ENCODE results near the gene UBE3D.

Gene UBE3D

DNA sequence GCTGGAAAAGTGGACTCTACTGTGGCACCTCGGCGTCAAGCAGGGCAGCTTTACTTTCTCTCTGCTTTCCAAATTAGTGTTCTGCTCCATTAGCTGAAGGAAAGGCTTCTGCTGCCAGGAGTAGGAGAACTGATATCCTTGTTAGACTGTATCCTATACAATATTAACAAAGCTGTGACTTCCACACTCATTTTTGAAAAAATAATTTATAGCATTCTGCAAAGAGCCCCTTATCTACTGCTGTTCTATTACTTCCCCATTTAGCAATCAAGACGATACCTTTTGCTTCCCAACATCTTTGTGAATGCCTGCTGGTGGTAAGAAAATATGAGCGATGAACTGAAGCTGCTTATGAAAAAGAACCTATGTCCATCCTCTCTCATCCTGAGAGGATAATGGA lies 151.1 kb downstream of the UBE3D start:
- Histone ChIP-seq H3K9ac (ENCODE audit: low read length in 2 of 2) (no peak overlapping the region), H3K4me3 (ENCODE audit: low read length in 2 of 2) (no peak overlapping the region), H3K27ac (ENCODE audit: low read length) (no peak overlapping the region), H3K4me1 (ENCODE audit: control insufficient read depth, insufficient read depth, low read length) (no peaks in the 10 kb centered on the region), H3K36me3 (ENCODE audit: control insufficient read depth in 2 of 2, insufficient read depth in 2 of 2, low read length in 2 of 2) (no peaks in the 10 kb centered on the region), H3K9me3 (ENCODE audit: control insufficient read depth in 2 of 2, low read length in 2 of 2) (no peaks in the 10 kb centered on the region), H3K27me3 (ENCODE audit: control insufficient read depth in 1 of 2, insufficient read depth in 2 of 2, low read length in 2 of 2) (no peaks in the 10 kb centered on the region)

DNA sequence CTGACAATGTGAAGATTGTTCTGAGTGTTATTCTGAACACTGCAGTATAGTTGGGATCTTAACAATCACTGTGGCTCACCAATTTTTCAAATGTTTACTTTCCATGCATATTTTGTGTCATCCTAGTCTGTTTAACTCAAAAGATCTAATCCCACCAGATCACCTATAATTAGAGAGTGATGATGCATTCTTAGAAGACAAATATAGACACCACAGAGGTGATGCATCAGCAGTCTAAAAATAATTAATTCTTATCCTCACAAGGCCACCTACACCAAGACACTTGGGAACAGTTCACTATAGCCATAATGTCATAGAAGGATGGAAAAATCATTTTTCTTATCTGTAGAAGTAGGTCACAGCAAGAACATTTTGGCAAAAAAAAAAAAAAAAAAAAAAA lies 154.8 kb downstream of the UBE3D start:
- Histone ChIP-seq H3K9ac (ENCODE audit: low read length in 2 of 2) (no peak overlapping the region), H3K4me3 (ENCODE audit: low read length in 2 of 2) (no peak overlapping the region), H3K27ac (ENCODE audit: low read length) (no peak overlapping the region), H3K27me3 (ENCODE audit: control insufficient read depth in 1 of 2, insufficient read depth in 2 of 2, low read length in 2 of 2) (no peaks in the 10 kb centered on the region), H3K9me3 (ENCODE audit: control insufficient read depth in 2 of 2, low read length in 2 of 2) (no peaks in the 10 kb centered on the region), H3K36me3 (ENCODE audit: control insufficient read depth in 2 of 2, insufficient read depth in 2 of 2, low read length in 2 of 2) (no peaks in the 10 kb centered on the region), H3K4me1 (ENCODE audit: control insufficient read depth, insufficient read depth, low read length) (no peaks in the 10 kb centered on the region)

DNA sequence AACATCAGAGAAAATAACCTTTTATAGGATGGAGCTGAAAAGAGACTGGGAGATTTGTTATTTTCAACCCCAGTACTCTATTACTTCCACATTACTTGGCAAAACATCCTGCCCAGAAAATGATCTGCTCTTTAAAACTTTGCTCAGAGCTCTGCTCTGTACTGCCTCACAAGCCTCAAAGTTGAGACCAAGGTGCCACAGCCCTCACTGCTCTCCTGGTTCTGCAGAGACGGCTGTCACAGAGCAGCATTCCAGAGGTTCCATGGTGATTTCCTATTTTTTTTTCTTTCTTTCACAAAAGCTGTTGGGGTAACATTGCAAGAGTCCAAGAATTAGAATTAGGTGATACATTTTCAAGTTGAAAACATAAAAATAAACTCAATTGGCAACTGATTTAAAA lies 155.2 kb downstream of the UBE3D start:
- Histone ChIP-seq H3K4me3 (ENCODE audit: low read length in 2 of 2) (no peak overlapping the region), H3K4me1 (ENCODE audit: control insufficient read depth, insufficient read depth, low read length) (no peaks in the 10 kb centered on the region), H3K36me3 (ENCODE audit: control insufficient read depth in 2 of 2, insufficient read depth in 2 of 2, low read length in 2 of 2) (no peaks in the 10 kb centered on the region), H3K27ac (ENCODE audit: low read length) (no peak overlapping the region), H3K27me3 (ENCODE audit: control insufficient read depth in 1 of 2, insufficient read depth in 2 of 2, low read length in 2 of 2) (no peaks in the 10 kb centered on the region), H3K9ac (ENCODE audit: low read length in 2 of 2) (no peak overlapping the region), H3K9me3 (ENCODE audit: control insufficient read depth in 2 of 2, low read length in 2 of 2) (no peaks in the 10 kb centered on the region)

DNA sequence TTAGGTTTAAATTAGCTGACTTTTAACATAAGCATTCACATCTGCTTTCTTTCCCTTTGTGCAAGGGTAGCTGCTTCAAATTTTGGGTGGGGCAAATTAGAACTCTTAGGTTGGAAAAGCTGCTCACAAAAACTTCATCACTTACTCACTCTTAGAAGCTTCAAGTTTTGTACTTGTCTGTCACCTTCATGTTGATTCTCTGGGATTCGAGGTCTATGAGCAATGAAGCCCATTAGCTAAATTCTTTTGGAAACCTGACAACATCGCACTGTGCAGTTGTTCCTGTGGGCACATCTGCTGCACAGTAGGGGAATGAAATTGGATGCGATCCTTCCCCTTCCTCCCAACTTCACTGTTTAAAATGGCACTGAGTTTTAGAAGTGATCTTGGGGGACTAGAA lies 156.1 kb downstream of the UBE3D start:
- H3K9ac ChIP-seq (ENCODE audit: low read length in 2 of 2) = no peak overlapping the region
- H3K4me1 ChIP-seq (ENCODE audit: control insufficient read depth, insufficient read depth, low read length) = no peaks in the 10 kb centered on the region
- no peak overlapping the region for H3K27ac ChIP-seq (ENCODE audit: low read length)
- H3K9me3 ChIP-seq (ENCODE audit: control insufficient read depth in 2 of 2, low read length in 2 of 2) = no peaks in the 10 kb centered on the region
- H3K36me3 ChIP-seq (ENCODE audit: control insufficient read depth in 2 of 2, insufficient read depth in 2 of 2, low read length in 2 of 2) = no peaks in the 10 kb centered on the region
- H3K27me3 ChIP-seq (ENCODE audit: control insufficient read depth in 1 of 2, insufficient read depth in 2 of 2, low read length in 2 of 2) = no peaks in the 10 kb centered on the region
- H3K4me3 ChIP-seq (ENCODE audit: low read length in 2 of 2) = no peak overlapping the region

DNA sequence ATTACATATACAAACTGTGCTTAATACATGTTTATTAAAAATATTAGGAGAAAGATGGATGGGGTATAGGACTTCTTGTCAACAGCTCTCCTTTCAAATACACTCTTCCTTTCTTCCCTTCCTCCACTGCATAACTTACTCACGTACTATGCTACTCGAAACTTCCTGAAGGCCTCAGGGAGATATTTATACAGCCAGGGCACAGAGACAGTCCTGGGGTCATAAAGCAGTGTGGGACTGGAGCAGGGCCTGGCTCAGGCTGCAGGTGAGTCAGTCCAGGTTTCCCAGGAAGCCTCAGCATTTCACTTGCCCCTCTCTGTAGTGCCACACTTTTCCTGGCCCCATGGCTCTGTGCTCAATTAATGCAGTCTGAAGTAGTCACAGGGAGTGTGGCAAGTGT lies 157.0 kb downstream of the UBE3D start:
- Histone ChIP-seq H3K27me3 (ENCODE audit: control insufficient read depth in 1 of 2, insufficient read depth in 2 of 2, low read length in 2 of 2) (no peaks in the 10 kb centered on the region), H3K4me1 (ENCODE audit: control insufficient read depth, insufficient read depth, low read length) (no peaks in the 10 kb centered on the region), H3K9me3 (ENCODE audit: control insufficient read depth in 2 of 2, low read length in 2 of 2) (no peaks in the 10 kb centered on the region), H3K9ac (ENCODE audit: low read length in 2 of 2) (no peak overlapping the region), H3K4me3 (ENCODE audit: low read length in 2 of 2) (no peak overlapping the region), H3K36me3 (ENCODE audit: control insufficient read depth in 2 of 2, insufficient read depth in 2 of 2, low read length in 2 of 2) (no peaks in the 10 kb centered on the region), H3K27ac (ENCODE audit: low read length) (no peak overlapping the region)

DNA sequence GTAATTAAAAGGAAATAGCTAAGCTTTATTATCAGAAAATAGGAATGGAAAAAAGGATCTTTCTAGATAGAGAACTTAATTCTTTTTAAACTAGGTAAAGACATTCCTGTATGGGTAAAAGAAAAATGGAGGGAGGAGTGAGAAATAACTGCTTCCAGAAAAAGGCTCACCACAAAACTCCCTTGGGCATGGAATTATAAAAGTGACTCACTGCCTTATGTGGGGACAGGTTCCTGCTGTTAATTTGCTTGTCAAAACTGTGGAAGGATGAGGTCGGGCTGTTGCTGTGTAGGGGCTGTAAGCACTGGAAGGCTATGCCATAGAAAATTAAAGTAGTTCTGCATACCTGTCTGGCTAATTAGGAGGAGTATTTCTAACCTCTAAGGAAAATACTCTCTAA lies 158.7 kb downstream of the UBE3D start:
- no peak overlapping the region for H3K9ac ChIP-seq (ENCODE audit: low read length in 2 of 2)
- no peak overlapping the region for H3K4me3 ChIP-seq (ENCODE audit: low read length in 2 of 2)
- H3K9me3 ChIP-seq (ENCODE audit: control insufficient read depth in 2 of 2, low read length in 2 of 2) = no peaks in the 10 kb centered on the region
- no peak overlapping the region for H3K27ac ChIP-seq (ENCODE audit: low read length)
- H3K27me3 ChIP-seq (ENCODE audit: control insufficient read depth in 1 of 2, insufficient read depth in 2 of 2, low read length in 2 of 2) = no peaks in the 10 kb centered on the region
- no peaks in the 10 kb centered on the region for H3K4me1 ChIP-seq (ENCODE audit: control insufficient read depth, insufficient read depth, low read length)
- no peaks in the 10 kb centered on the region for H3K36me3 ChIP-seq (ENCODE audit: control insufficient read depth in 2 of 2, insufficient read depth in 2 of 2, low read length in 2 of 2)

DNA sequence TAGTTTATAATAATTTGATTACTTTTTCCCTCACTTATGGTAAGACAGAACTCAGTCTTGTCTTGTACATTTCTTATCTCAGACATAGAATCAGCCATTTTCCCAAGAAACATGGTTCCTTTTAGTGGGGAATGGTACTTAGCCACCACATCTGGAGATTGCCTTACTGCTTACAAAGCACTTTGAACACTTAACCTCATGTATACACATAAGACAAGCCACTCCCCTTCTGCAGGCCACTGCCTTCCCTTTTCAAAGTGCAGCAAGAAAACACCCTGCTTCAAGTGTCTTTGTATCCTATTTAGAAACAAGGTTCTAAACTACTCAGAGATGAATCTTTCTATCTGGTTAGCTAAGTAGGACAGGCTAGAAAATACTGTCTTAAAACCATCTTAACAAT lies 159.2 kb downstream of the UBE3D start:
- no peak overlapping the region for H3K27ac ChIP-seq (ENCODE audit: low read length)
- no peaks in the 10 kb centered on the region for H3K36me3 ChIP-seq (ENCODE audit: control insufficient read depth in 2 of 2, insufficient read depth in 2 of 2, low read length in 2 of 2)
- no peak overlapping the region for H3K9ac ChIP-seq (ENCODE audit: low read length in 2 of 2)
- no peaks in the 10 kb centered on the region for H3K4me1 ChIP-seq (ENCODE audit: control insufficient read depth, insufficient read depth, low read length)
- H3K9me3 ChIP-seq (ENCODE audit: control insufficient read depth in 2 of 2, low read length in 2 of 2) = no peaks in the 10 kb centered on the region
- H3K27me3 ChIP-seq (ENCODE audit: control insufficient read depth in 1 of 2, insufficient read depth in 2 of 2, low read length in 2 of 2) = no peaks in the 10 kb centered on the region
- H3K4me3 ChIP-seq (ENCODE audit: low read length in 2 of 2) = no peak overlapping the region

DNA sequence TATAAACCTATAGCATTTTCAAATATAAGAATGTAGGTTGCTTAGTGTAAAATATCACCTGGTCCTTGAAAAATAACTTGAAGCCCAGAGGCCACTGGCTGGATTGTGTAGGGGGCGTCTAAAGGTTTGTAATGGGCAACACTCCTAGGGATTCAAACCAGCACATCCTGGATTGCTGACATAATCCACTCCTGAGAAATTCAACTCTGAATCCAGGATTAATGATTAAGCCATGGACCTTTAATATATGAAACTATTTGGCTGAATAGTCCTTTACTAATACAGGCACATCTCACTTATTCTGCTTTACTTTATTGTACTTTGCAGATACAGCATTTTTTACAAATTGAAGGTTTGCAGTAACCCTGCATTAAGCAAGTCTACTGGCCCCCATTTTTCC lies 160.8 kb downstream of the UBE3D start:
- Histone ChIP-seq H3K27me3 (ENCODE audit: control insufficient read depth in 1 of 2, insufficient read depth in 2 of 2, low read length in 2 of 2) (no peaks in the 10 kb centered on the region), H3K9me3 (ENCODE audit: control insufficient read depth in 2 of 2, low read length in 2 of 2) (no peaks in the 10 kb centered on the region), H3K36me3 (ENCODE audit: control insufficient read depth in 2 of 2, insufficient read depth in 2 of 2, low read length in 2 of 2) (no peaks in the 10 kb centered on the region)

DNA sequence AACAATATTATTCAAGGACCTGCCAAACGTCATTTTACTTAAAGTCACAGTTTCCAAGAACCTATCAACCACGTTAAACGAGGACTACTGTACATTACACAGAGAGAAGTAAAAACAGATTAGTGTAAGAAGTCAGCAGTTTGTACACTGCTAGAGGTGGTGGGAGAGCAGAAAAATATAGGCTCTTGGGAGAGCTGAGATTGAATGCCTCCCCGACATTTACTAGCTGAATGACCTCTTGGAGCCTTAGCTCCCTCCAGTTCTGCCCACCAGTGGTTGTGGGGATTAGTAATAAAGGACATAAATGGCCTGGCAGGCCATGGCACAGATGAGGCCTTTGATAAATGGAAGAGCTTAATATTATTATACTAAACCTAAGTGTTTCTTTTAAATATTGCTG lies 161.4 kb downstream of the UBE3D start:
- H3K4me1 ChIP-seq (ENCODE audit: control insufficient read depth, insufficient read depth, low read length) = no peaks in the 10 kb centered on the region
- no peak overlapping the region for H3K9ac ChIP-seq (ENCODE audit: low read length in 2 of 2)
- no peak overlapping the region for H3K27ac ChIP-seq (ENCODE audit: low read length)
- no peak overlapping the region for H3K4me3 ChIP-seq (ENCODE audit: low read length in 2 of 2)
- H3K36me3 ChIP-seq (ENCODE audit: control insufficient read depth in 2 of 2, insufficient read depth in 2 of 2, low read length in 2 of 2) = no peaks in the 10 kb centered on the region
- no peaks in the 10 kb centered on the region for H3K27me3 ChIP-seq (ENCODE audit: control insufficient read depth in 1 of 2, insufficient read depth in 2 of 2, low read length in 2 of 2)
- no peaks in the 10 kb centered on the region for H3K9me3 ChIP-seq (ENCODE audit: control insufficient read depth in 2 of 2, low read length in 2 of 2)

More for the DNA sequence above, 160.8 kb downstream of the UBE3D start:
- H3K9ac ChIP-seq (ENCODE audit: low read length in 2 of 2) = no peak overlapping the region
- H3K4me3 ChIP-seq (ENCODE audit: low read length in 2 of 2) = no peak overlapping the region
- no peaks in the 10 kb centered on the region for H3K4me1 ChIP-seq (ENCODE audit: control insufficient read depth, insufficient read depth, low read length)
- H3K27ac ChIP-seq (ENCODE audit: low read length) = no peak overlapping the region

DNA sequence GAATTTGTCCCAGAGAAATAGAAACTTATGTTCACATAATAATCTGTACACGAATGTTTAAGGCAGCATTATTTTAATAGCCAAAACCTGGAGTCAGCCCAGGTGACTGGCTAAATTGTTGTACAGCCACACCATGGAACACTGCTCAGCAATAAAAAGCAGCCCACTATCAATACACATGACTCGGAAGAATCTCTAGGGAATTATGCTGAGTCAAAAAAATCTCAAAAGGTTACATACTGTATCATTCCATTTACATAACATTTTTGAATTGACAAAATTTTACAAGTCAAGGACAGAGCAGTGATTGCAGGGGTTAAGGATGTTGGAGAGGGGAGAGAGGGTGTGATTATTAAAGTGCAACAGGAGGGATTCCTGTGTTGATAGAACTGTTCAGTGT lies 163.4 kb downstream of the UBE3D start:
- no peak overlapping the region for H3K27ac ChIP-seq (ENCODE audit: low read length)
- no peak overlapping the region for H3K4me3 ChIP-seq (ENCODE audit: low read length in 2 of 2)
- no peak overlapping the region for H3K9ac ChIP-seq (ENCODE audit: low read length in 2 of 2)
- H3K4me1 ChIP-seq (ENCODE audit: control insufficient read depth, insufficient read depth, low read length) = no peaks in the 10 kb centered on the region
- H3K27me3 ChIP-seq (ENCODE audit: control insufficient read depth in 1 of 2, insufficient read depth in 2 of 2, low read length in 2 of 2) = no peaks in the 10 kb centered on the region
- H3K36me3 ChIP-seq (ENCODE audit: control insufficient read depth in 2 of 2, insufficient read depth in 2 of 2, low read length in 2 of 2) = no peaks in the 10 kb centered on the region
- no peaks in the 10 kb centered on the region for H3K9me3 ChIP-seq (ENCODE audit: control insufficient read depth in 2 of 2, low read length in 2 of 2)

DNA sequence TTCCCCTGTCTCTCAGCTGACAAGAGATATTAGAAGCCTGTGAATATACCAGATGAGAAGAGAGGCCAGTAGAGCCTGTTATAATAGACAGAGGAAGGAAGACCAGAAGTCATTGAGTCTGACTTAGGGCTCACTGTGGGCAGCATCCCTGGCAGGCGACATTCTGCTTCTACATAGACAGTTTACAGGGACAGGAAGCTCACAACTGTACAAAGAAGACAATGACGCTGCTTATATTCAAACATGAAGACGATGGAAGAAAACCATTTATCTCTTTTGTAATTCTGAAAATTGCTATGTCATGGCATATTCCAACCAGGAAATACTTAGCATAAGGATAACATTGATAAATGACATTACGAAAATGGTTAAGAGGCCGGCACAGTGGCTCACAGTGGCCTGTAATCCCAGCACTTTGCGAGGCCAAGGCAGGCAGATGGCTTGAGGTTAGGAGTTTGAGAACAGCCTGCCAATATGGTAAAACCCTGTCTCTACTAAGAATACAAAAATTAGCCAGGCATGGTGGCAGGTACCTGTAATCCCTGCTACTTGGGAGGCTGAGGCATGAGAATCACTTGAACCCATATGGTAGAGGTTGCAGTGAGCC lies 170.9 kb downstream of the UBE3D start:
- Histone ChIP-seq H3K36me3 (ENCODE audit: control insufficient read depth in 2 of 2, insufficient read depth in 2 of 2, low read length in 2 of 2) (peaks cover 0 to 4% of the 10 kb centered on the region in 2 donors), H3K27ac (ENCODE audit: low read length) (no peak overlapping the region), H3K4me1 (ENCODE audit: control insufficient read depth, insufficient read depth, low read length) (no peaks in the 10 kb centered on the region), H3K9me3 (ENCODE audit: control insufficient read depth in 2 of 2, low read length in 2 of 2) (no peaks in the 10 kb centered on the region), H3K4me3 (ENCODE audit: low read length in 2 of 2) (no peak overlapping the region), H3K27me3 (ENCODE audit: control insufficient read depth in 1 of 2, insufficient read depth in 2 of 2, low read length in 2 of 2) (no peaks in the 10 kb centered on the region), H3K9ac (ENCODE audit: low read length in 2 of 2) (no peak overlapping the region)

All from stomach smooth muscle (tissue), 2 donors.